Measurements from ENCODE around the gene CES1.

DNA sequence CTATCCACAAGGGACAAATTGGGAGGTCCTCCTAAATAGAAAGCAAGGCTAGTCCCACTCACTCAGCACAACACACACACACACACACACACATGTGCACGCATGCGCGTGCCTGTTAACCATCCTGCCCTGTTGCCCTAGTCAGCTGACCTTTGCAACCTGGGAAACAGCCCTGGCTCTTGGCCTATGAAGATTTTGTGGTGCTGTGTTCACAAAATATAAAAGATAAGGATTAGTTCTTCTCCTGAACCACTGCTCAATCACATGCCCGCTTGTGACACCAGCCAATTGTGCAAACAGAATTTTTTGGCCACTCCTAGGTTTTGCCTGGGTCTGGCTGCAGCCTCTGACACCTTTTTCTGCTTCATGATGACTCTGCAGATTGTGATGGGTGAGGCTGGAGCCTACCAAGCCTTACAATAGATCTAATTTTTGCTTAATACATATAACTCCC is 3.3 kb upstream of the CES1 start:
- no peak for TF ChIP-seq EP300 (IDR thresholded peaks at IDR 0.05)
- TF ChIP-seq POLR2A (IDR thresholded peaks at IDR 0.05; ENCODE audit: low read depth) = no peak

Data from esophagus muscularis mucosa (tissue), 2 donors.